Spleen (tissue), 11 donors: ENCODE results near the gene ATP4A. TPM values are rescaled to one million over a fixed set of nuclear protein-coding genes. Genes with fewer than 3 reads are reported as not detected.

Experiments used
- DNase-seq: peaks from one replicate; pipeline ENCODE4 v3.0.0-alpha.2; 2020
- H3K27ac ChIP-seq, 8 donors: fragments of 200-600 bp; sonication (generic) in 7 of 8; 1 replicate in 4 of 8; 2 replicates in 4 of 8; pipeline versions ENCODE4 v1.5.0 to v1.8.0; 2016 to 2021; ENCODE audit warnings: inconsistent platforms in 4 of 8, mild to moderate bottlenecking in 4 of 8, moderate library complexity in 1 of 8
- H3K27me3 ChIP-seq, 7 donors: fragments of 200-600 bp; sonication (generic) in 6 of 7; replicated peaks in 1 of 7; 1 replicate in 4 of 7; 2 replicates in 3 of 7; pipeline versions ENCODE4 v1.5.0 to v1.8.0; 2016 to 2021; ENCODE audit warnings: inconsistent platforms in 3 of 7, mild to moderate bottlenecking in 1 of 7
- H3K36me3 ChIP-seq, 6 donors: fragments of 200-600 bp; sonication (generic) in 5 of 6; 1 replicate in 4 of 6; 2 replicates in 2 of 6; pipeline versions ENCODE4 v1.5.0 to v1.8.0; 2016 to 2021; ENCODE audit warnings: inconsistent platforms in 2 of 6
- H3K4me1 ChIP-seq, 6 donors: fragments of 200-600 bp; sonication (generic) in 5 of 6; 1 replicate in 3 of 6; 2 replicates in 3 of 6; pipeline versions ENCODE4 v1.5.0 to v1.8.0; 2016 to 2021; ENCODE audit warnings: inconsistent platforms in 3 of 6
- H3K4me3 ChIP-seq, 8 donors: fragments of 200-600 bp; sonication (generic) in 7 of 8; 1 replicate in 4 of 8; 2 replicates in 4 of 8; pipeline versions ENCODE4 v1.5.0 to v1.8.0; 2016 to 2021; ENCODE audit warnings: inconsistent platforms in 4 of 8, mild to moderate bottlenecking in 4 of 8, moderate library complexity in 2 of 8
- H3K9me3 ChIP-seq, 8 donors: fragments of 200-600 bp; sonication (generic) in 7 of 8; 1 replicate in 4 of 8; 2 replicates in 4 of 8; pipeline versions ENCODE4 v1.5.0 to v1.8.0; 2016 to 2021; ENCODE audit warnings: inconsistent platforms in 4 of 8
- CTCF ChIP-seq, 11 experiments: fragments of 200-600 bp in 7 of 11; fragments of 450-650 bp in 4 of 11; sonication (generic) in 4 of 11; IDR thresholded peaks in 8 of 11; conservative IDR thresholded peaks in 3 of 11; 1 replicate in 7 of 11; 2 replicates in 4 of 11; pipeline versions ENCODE4 v1.4.0 to v1.8.0; 2016 to 2021; ENCODE audit warnings: antibody characterized with exemption in 11 of 11, inconsistent platforms in 4 of 11, mild to moderate bottlenecking in 1 of 11
- POLR2A ChIP-seq, 3 donors: fragments of 450-650 bp; IDR thresholded peaks; one replicate each; pipeline ENCODE4 v1.5.1; 2017; ENCODE audit warnings: antibody characterized with exemption in 3 of 3, mild to moderate bottlenecking in 1 of 3
- POLR2AphosphoS5 ChIP-seq, 3 donors: sonication (generic); formaldehyde crosslinking; IDR thresholded peaks; one replicate each; pipeline ENCODE4 v1.5.1; 2017; ENCODE audit warnings: antibody characterized with exemption in 3 of 3
- WGBS, 5 donors: extraction: QIAGEN DNeasy Blood & Tissue Kit in 3 of 5; methylation state at CpG; one replicate each; pipeline versions ENCODE4 v1.1.5 to v1.1.7; 2013 to 2018; 5-methylcytosine and 5-hydroxymethylcytosine counted together
- intact Hi-C: fragments of 100-400 bp; cut with DNase I; formaldehyde crosslinking; loops from one replicate; pipeline ENCODE4 v1.15.0; 2023; ENCODE audit warnings: low total_unique reads
- polyA plus RNA-seq, 3 donors: library from polyadenylated mRNA; stranded (reverse); fragments of 200-250 nt; gene quantifications; one replicate each; pipeline ENCODE4 v1.2.1, GENCODE V29; 2013
- total RNA-seq, 7 donors: library from RNA; depleted of rRNA in 3 of 7; stranded (reverse); fragments of >200 nt in 3 of 7; fragmentation: NEBNext Ultra II Directional in 4 of 7; extraction: Animal tissue kit (Norgen Biotek cat#: 25700) in 4 of 7; gene quantifications; one replicate each; pipeline versions ENCODE4 v1.1.0 to v1.2.1, GENCODE V29; 2016 to 2021
- donor health status: healthy with polysubstance abuse.
- donor health status: DM: no; HTN: no; CAD: no; lungs with moderate emphysema.
- donor health status: DM: no; HTN: no; CAD: no.
- donor health status: Bipolar disorder and iron deficiency.
- donor health status: healthy.
- donor health status: DM: no; HTN: no; CAD: no.
- donor health status: DM: yes; HTN: yes; CAD: no.

ATP4A gene
- total and polyA plus RNA-seq, 10 donors, result not detected

GRCh38 chr19:35542209-35542608, 21.2 kb downstream of the ATP4A start:
- H3K36me3 ChIP-seq, result peaks cover 0 to 15% (median 0%) of the 10 kb centered on the region in 6 donors
- H3K9me3 ChIP-seq, result no peaks in the 10 kb centered on the region
- peaks cover 17 to 36% (median 28%) of the 10 kb centered on the region in 6 donors for H3K4me1 ChIP-seq
- no peak for TF ChIP-seq CTCF (IDR thresholded peaks at IDR 0.05 in 8 of 11, conservative IDR thresholded peaks at IDR 0.05 in 3 of 11)
- no peak for TF ChIP-seq POLR2A (IDR thresholded peaks at IDR 0.05)
- no peak for TF ChIP-seq POLR2AphosphoS5 (IDR thresholded peaks at IDR 0.05)
- H3K27ac ChIP-seq, result no peak overlapping the region
- peaks cover 0 to 1% (median 0%) of the 10 kb centered on the region in 7 donors for H3K27me3 ChIP-seq
- intact Hi-C loops, result no loop called here
- WGBS, 5 donors, result 92 to 100% (median 96%) methylated on average over 7 to 11 of the region's 11 CpGs
- DNase-seq, result no peak
- H3K4me3 ChIP-seq, result no peak overlapping the region

- Histone ChIP-seq H3K9me3 (no peaks in the 10 kb centered on the region), H3K4me1 (peaks cover 5 to 20% (median 12%) of the 10 kb centered on the region in 6 donors), H3K27ac (no peak overlapping the region), H3K36me3 (peaks cover 0 to 8% (median 0%) of the 10 kb centered on the region in 6 donors), H3K27me3 (peaks cover 0 to 18% (median 0%) of the 10 kb centered on the region in 7 donors), H3K4me3 (no peak overlapping the region)
- intact Hi-C loops, result no loop called here
- 54 to 67% (median 63%) methylated on average over 6 to 7 of the region's 7 CpGs for WGBS, 5 donors
- TF ChIP-seq POLR2A (IDR thresholded peaks at IDR 0.05), result no peak
- no peak for TF ChIP-seq POLR2AphosphoS5 (IDR thresholded peaks at IDR 0.05)
- TF ChIP-seq CTCF (IDR thresholded peaks at IDR 0.05 in 8 of 11, conservative IDR thresholded peaks at IDR 0.05 in 3 of 11), result no peak
- no peak for DNase-seq
Observed at GRCh38 chr19:35540356-35540927, 23.0 kb downstream of the ATP4A start.

GRCh38 chr19:35539850-35540249, 23.6 kb downstream of the ATP4A start:
- Histone ChIP-seq H3K9me3 (no peaks in the 10 kb centered on the region), H3K27ac (no peak overlapping the region), H3K36me3 (peaks cover 0 to 8% (median 0%) of the 10 kb centered on the region in 6 donors), H3K27me3 (peaks cover 0 to 22% (median 0%) of the 10 kb centered on the region in 7 donors), H3K4me1 (peaks cover 5 to 17% (median 8%) of the 10 kb centered on the region in 6 donors), H3K4me3 (no peak overlapping the region)
- WGBS, 5 donors, result 87 to 94% (median 89%) methylated on average over 12 of the region's 12 CpGs
- peak in 1 of 3 donors; percentile 31 for TF ChIP-seq POLR2AphosphoS5 (IDR thresholded peaks at IDR 0.05)
- no peak for TF ChIP-seq POLR2A (IDR thresholded peaks at IDR 0.05)
- no peak for TF ChIP-seq CTCF (IDR thresholded peaks at IDR 0.05 in 8 of 11, conservative IDR thresholded peaks at IDR 0.05 in 3 of 11)
- DNase-seq, result no peak
- intact Hi-C loops, result no loop called here

- no peak for DNase-seq
- no peak overlapping the region for H3K27ac ChIP-seq
- peaks cover 0 to 27% (median 4%) of the 10 kb centered on the region in 7 donors for H3K27me3 ChIP-seq
- peaks cover under 1 to 14% (median 3%) of the 10 kb centered on the region in 6 donors for H3K4me1 ChIP-seq
- 74 to 80% (median 78%) methylated on average over 6 of the region's 6 CpGs for WGBS, 5 donors
- TF ChIP-seq CTCF (IDR thresholded peaks at IDR 0.05 in 8 of 11, conservative IDR thresholded peaks at IDR 0.05 in 3 of 11) (no peak), POLR2A (IDR thresholded peaks at IDR 0.05) (no peak), POLR2AphosphoS5 (IDR thresholded peaks at IDR 0.05) (no peak)
- H3K9me3 ChIP-seq, result no peaks in the 10 kb centered on the region
- intact Hi-C loops, result no loop called here
- peaks cover 0 to 8% (median 0%) of the 10 kb centered on the region in 6 donors for H3K36me3 ChIP-seq
- H3K4me3 ChIP-seq, result no peak overlapping the region
Observed at GRCh38 chr19:35539314-35539713, 24.1 kb downstream of the ATP4A start.
